ENCODE data around the gene C9orf50. TPM values are rescaled to one million over a fixed set of nuclear protein-coding genes. Genes with fewer than 3 reads are reported as not detected.

Gene C9orf50
- total and polyA plus RNA-seq, 4 donors: 0.30 to 4.8 (median 0.62) TPM; not detected in 1

- no peak for ATAC-seq (ENCODE audit: low FRiP score)
- Histone ChIP-seq H3K36me3 (ENCODE audit: control insufficient read depth in 1 of 2, insufficient read depth in 2 of 2, low read length in 1 of 2) (no peaks in the 10 kb centered on the region), H3K27ac (ENCODE audit: low read depth in 1 of 2, low read length in 2 of 2) (peak overlapping the region in 1 of 2 donors; percentile 25), H3K4me3 (ENCODE audit: low read length in 2 of 2) (no peak overlapping the region), H3K27me3 (ENCODE audit: control insufficient read depth in 1 of 2, insufficient read depth in 2 of 2, low read length in 1 of 2) (no peaks in the 10 kb centered on the region), H3K9me3 (ENCODE audit: control insufficient read depth, low read length) (no peaks in the 10 kb centered on the region), H3K4me1 (ENCODE audit: control insufficient read depth in 1 of 2, insufficient read depth in 2 of 2, low read length in 2 of 2) (no peaks in the 10 kb centered on the region)
- intact Hi-C loops (cut with DNase I): no loop called here
- whole genome bisulfite sequencing, 2 donors: 40 to 60% methylated on average over 8 to 10 of the region's 10 CpGs
- DNase-seq: no peak
Observed at GRCh38 chr9:129650680-129651235, 29.9 kb upstream of the C9orf50 start.

GRCh38 chr9:129649726-129650679 lies 29.1 kb upstream of the C9orf50 start:
- no peaks in the 10 kb centered on the region for H3K27me3 ChIP-seq (ENCODE audit: control insufficient read depth in 1 of 2, insufficient read depth in 2 of 2, low read length in 1 of 2)
- H3K4me1 ChIP-seq (ENCODE audit: control insufficient read depth in 1 of 2, insufficient read depth in 2 of 2, low read length in 2 of 2): no peaks in the 10 kb centered on the region
- WGBS, 2 donors: 58 to 63% methylated on average over 20 of the region's 20 CpGs
- intact Hi-C loops (cut with DNase I): loop anchor here in 1 of 2 donors (5.0 kb wide), 2 partner anchors 47 to 72 kb away; no protein-coding TSS in a partner anchor
- no peaks in the 10 kb centered on the region for H3K36me3 ChIP-seq (ENCODE audit: control insufficient read depth in 1 of 2, insufficient read depth in 2 of 2, low read length in 1 of 2)
- DNase-seq: no peak
- H3K4me3 ChIP-seq (ENCODE audit: low read length in 2 of 2): no peak overlapping the region
- ATAC-seq (ENCODE audit: low FRiP score): no peak
- H3K9me3 ChIP-seq (ENCODE audit: control insufficient read depth, low read length): no peaks in the 10 kb centered on the region
- H3K27ac ChIP-seq (ENCODE audit: low read depth in 1 of 2, low read length in 2 of 2): peak overlapping the region; percentile 22 to 23

- WGBS, 2 donors: 51 to 57% methylated on average over 9 to 10 of the region's 10 CpGs
- no peaks in the 10 kb centered on the region for H3K4me1 ChIP-seq (ENCODE audit: control insufficient read depth in 1 of 2, insufficient read depth in 2 of 2, low read length in 2 of 2)
- H3K4me3 ChIP-seq (ENCODE audit: low read length in 2 of 2): no peak overlapping the region
- no peaks in the 10 kb centered on the region for H3K36me3 ChIP-seq (ENCODE audit: control insufficient read depth in 1 of 2, insufficient read depth in 2 of 2, low read length in 1 of 2)
- no peak for DNase-seq
- intact Hi-C loops (cut with DNase I): loop anchor here in 1 of 2 donors (5.0 kb wide), 2 partner anchors 49 to 74 kb away; no protein-coding TSS in a partner anchor
- peak overlapping the region; percentile 2 to 53 for H3K27ac ChIP-seq (ENCODE audit: low read depth in 1 of 2, low read length in 2 of 2)
- H3K27me3 ChIP-seq (ENCODE audit: control insufficient read depth in 1 of 2, insufficient read depth in 2 of 2, low read length in 1 of 2): no peaks in the 10 kb centered on the region
- ATAC-seq (ENCODE audit: low FRiP score): no peak
- H3K9me3 ChIP-seq (ENCODE audit: control insufficient read depth, low read length): no peaks in the 10 kb centered on the region
Observed at GRCh38 chr9:129648764-129649115, 27.8 kb upstream of the C9orf50 start.

GRCh38 chr9:129648092-129648763 lies 27.3 kb upstream of the C9orf50 start:
- H3K27ac ChIP-seq (ENCODE audit: low read depth in 1 of 2, low read length in 2 of 2): peak overlapping the region; percentile 2 to 55

GRCh38 chr9:129647635-129648034 lies 26.7 kb upstream of the C9orf50 start:
- WGBS, 2 donors: 87 to 91% methylated on average over 10 of the region's 10 CpGs
- Histone ChIP-seq H3K36me3 (ENCODE audit: control insufficient read depth in 1 of 2, insufficient read depth in 2 of 2, low read length in 1 of 2) (no peaks in the 10 kb centered on the region), H3K4me3 (ENCODE audit: low read length in 2 of 2) (no peak overlapping the region), H3K9me3 (ENCODE audit: control insufficient read depth, low read length) (no peaks in the 10 kb centered on the region), H3K27me3 (ENCODE audit: control insufficient read depth in 1 of 2, insufficient read depth in 2 of 2, low read length in 1 of 2) (no peaks in the 10 kb centered on the region), H3K4me1 (ENCODE audit: control insufficient read depth in 1 of 2, insufficient read depth in 2 of 2, low read length in 2 of 2) (no peaks in the 10 kb centered on the region), H3K27ac (ENCODE audit: low read depth in 1 of 2, low read length in 2 of 2) (peak overlapping the region in 1 of 2 donors; percentile 55)
- DNase-seq: no peak
- intact Hi-C loops (cut with DNase I): loop anchor here in 1 of 2 donors (5.0 kb wide), 2 partner anchors 50 to 75 kb away; no protein-coding TSS in a partner anchor
- ATAC-seq (ENCODE audit: low FRiP score): no peak

More at GRCh38 chr9:129648092-129648763, 27.3 kb upstream of the C9orf50 start:
- intact Hi-C loops (cut with DNase I): loop anchor here in 1 of 2 donors (5.0 kb wide), 2 partner anchors 49 to 74 kb away; no protein-coding TSS in a partner anchor
- DNase-seq: peak; percentile 75 to 91
- ATAC-seq (ENCODE audit: low FRiP score): peak; percentile 80
- Histone ChIP-seq H3K9me3 (ENCODE audit: control insufficient read depth, low read length) (no peaks in the 10 kb centered on the region), H3K4me3 (ENCODE audit: low read length in 2 of 2) (no peak overlapping the region), H3K4me1 (ENCODE audit: control insufficient read depth in 1 of 2, insufficient read depth in 2 of 2, low read length in 2 of 2) (no peaks in the 10 kb centered on the region), H3K36me3 (ENCODE audit: control insufficient read depth in 1 of 2, insufficient read depth in 2 of 2, low read length in 1 of 2) (no peaks in the 10 kb centered on the region), H3K27me3 (ENCODE audit: control insufficient read depth in 1 of 2, insufficient read depth in 2 of 2, low read length in 1 of 2) (no peaks in the 10 kb centered on the region)
- 11 to 13% methylated on average over 16 of the region's 16 CpGs for whole genome bisulfite sequencing, 2 donors

GRCh38 chr9:129646654-129647053 lies 25.8 kb upstream of the C9orf50 start:
- 98% methylated on average over 7 of the region's 7 CpGs for WGBS, 2 donors
- Histone ChIP-seq H3K4me1 (ENCODE audit: control insufficient read depth in 1 of 2, insufficient read depth in 2 of 2, low read length in 2 of 2) (no peaks in the 10 kb centered on the region), H3K9me3 (ENCODE audit: control insufficient read depth, low read length) (no peaks in the 10 kb centered on the region), H3K27me3 (ENCODE audit: control insufficient read depth in 1 of 2, insufficient read depth in 2 of 2, low read length in 1 of 2) (no peaks in the 10 kb centered on the region), H3K36me3 (ENCODE audit: control insufficient read depth in 1 of 2, insufficient read depth in 2 of 2, low read length in 1 of 2) (no peaks in the 10 kb centered on the region), H3K27ac (ENCODE audit: low read depth in 1 of 2, low read length in 2 of 2) (no peak overlapping the region), H3K4me3 (ENCODE audit: low read length in 2 of 2) (no peak overlapping the region)
- intact Hi-C loops (cut with DNase I): loop anchor here in 1 of 2 donors (5.0 kb wide), 2 partner anchors 51 to 76 kb away; no protein-coding TSS in a partner anchor
- DNase-seq (no peak), ATAC-seq (ENCODE audit: low FRiP score) (no peak)

- WGBS, 2 donors: 88 to 90% methylated on average over 12 of the region's 12 CpGs
- Histone ChIP-seq H3K4me1 (ENCODE audit: control insufficient read depth in 1 of 2, insufficient read depth in 2 of 2, low read length in 2 of 2) (no peaks in the 10 kb centered on the region), H3K9me3 (ENCODE audit: control insufficient read depth, low read length) (no peaks in the 10 kb centered on the region), H3K36me3 (ENCODE audit: control insufficient read depth in 1 of 2, insufficient read depth in 2 of 2, low read length in 1 of 2) (no peaks in the 10 kb centered on the region), H3K27ac (ENCODE audit: low read depth in 1 of 2, low read length in 2 of 2) (no peak overlapping the region), H3K4me3 (ENCODE audit: low read length in 2 of 2) (no peak overlapping the region), H3K27me3 (ENCODE audit: control insufficient read depth in 1 of 2, insufficient read depth in 2 of 2, low read length in 1 of 2) (no peaks in the 10 kb centered on the region)
- DNase-seq (no peak), ATAC-seq (ENCODE audit: low FRiP score) (no peak)
- intact Hi-C loops (cut with DNase I): loop anchor here in 1 of 2 donors (5.0 kb wide), 2 partner anchors 51 to 76 kb away; no protein-coding TSS in a partner anchor
Observed at GRCh38 chr9:129646252-129646651, 25.4 kb upstream of the C9orf50 start.

- no peak overlapping the region for H3K27ac ChIP-seq (ENCODE audit: low read depth in 1 of 2, low read length in 2 of 2)
- no peaks in the 10 kb centered on the region for H3K4me1 ChIP-seq (ENCODE audit: control insufficient read depth in 1 of 2, insufficient read depth in 2 of 2, low read length in 2 of 2)
- no peaks in the 10 kb centered on the region for H3K36me3 ChIP-seq (ENCODE audit: control insufficient read depth in 1 of 2, insufficient read depth in 2 of 2, low read length in 1 of 2)
- H3K4me3 ChIP-seq (ENCODE audit: low read length in 2 of 2): no peak overlapping the region
- no peaks in the 10 kb centered on the region for H3K9me3 ChIP-seq (ENCODE audit: control insufficient read depth, low read length)
- intact Hi-C loops (cut with DNase I): loop anchor here (5.0 kb wide), 2 partner anchors 52 to 77 kb away; no protein-coding TSS in a partner anchor
- 86 to 90% methylated on average over 17 of the region's 17 CpGs for WGBS, 2 donors
- no peak for ATAC-seq (ENCODE audit: low FRiP score)
- no peak for DNase-seq
- no peaks in the 10 kb centered on the region for H3K27me3 ChIP-seq (ENCODE audit: control insufficient read depth in 1 of 2, insufficient read depth in 2 of 2, low read length in 1 of 2)
Observed at GRCh38 chr9:129644902-129645301, 24.0 kb upstream of the C9orf50 start.
